Ramos (cell line): ENCODE data around the gene RASSF1.

Source experiments
- in situ Hi-C: fragments of 300-500 bp; cut with MboI; formaldehyde crosslinking; loops from one replicate; pipeline ENCODE4 v1.14.3; 2022; ENCODE audit warnings: low sequenced_read_pairs; ENCODE audit not compliant: unreplicated experiment

The RASSF1 gene

GRCh38 chr3:50345586-50346234 is 5.1 kb upstream of the RASSF1 start, which contains the start of gene ZMYND10:
TSS of gene ZMYND10 (minus strand) at chr3:50345732. CDS start at chr3:50345579, 153 bp downstream.
- in situ Hi-C loops, result no loop called here

DNA sequence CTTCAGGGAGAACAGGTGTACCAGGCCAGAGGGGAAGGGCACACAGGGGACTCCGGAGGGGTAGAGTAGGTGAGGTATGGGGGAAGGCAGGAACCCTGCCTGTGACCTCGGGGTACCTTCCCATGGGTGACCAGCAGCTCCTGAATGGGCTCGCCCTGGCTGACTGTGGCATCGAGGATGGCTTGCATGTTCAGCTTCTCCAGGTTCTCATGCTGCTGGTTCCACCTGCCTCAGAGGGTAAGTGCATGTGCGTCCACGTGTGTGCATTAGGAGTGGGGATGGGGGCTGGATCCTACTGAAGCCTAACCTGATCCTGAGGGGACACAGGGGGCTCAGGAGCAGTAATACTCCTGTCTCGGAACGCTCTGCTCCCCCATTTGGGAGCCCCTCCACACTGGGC is 4.4 kb upstream of the RASSF1 start:
- in situ Hi-C loops, result no loop called here

GRCh38 chr3:50342813-50343633 is 2.4 kb upstream of the RASSF1 start:
- in situ Hi-C loops, result no loop called here

DNA sequence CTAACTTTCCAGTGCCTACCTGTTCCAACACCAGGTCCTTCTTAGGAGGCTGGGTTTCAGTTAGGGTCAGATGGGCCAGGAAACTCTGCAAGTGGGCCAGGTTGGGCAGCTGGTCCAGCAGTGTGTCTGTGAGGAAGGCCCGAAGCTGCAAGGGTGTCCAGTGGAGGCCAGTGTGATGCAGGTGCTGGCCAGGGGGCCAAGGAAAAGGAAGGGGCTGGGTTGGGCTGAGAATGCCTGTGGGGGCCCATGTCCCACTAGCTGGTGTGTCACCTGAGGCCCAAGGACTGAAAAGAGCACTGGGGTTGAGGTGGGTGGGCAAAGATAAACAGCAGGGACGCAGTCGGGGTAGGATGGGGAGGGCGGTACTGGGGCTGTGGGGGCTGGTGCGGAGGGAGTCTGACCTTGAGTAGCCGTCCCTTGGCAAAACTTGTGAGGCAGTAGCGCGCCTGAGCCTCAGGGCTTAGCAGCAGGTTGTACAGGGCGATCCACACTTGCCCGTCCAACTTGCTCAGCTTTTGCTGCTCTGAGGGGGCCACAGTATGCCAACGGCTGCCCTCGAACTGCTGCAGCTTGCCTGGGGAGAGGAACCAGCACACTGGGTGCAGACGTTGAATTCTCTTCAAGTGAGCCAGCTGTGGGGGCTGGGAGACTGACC is 1.5 kb upstream of the RASSF1 start:
- in situ Hi-C loops, result no loop called here

DNA sequence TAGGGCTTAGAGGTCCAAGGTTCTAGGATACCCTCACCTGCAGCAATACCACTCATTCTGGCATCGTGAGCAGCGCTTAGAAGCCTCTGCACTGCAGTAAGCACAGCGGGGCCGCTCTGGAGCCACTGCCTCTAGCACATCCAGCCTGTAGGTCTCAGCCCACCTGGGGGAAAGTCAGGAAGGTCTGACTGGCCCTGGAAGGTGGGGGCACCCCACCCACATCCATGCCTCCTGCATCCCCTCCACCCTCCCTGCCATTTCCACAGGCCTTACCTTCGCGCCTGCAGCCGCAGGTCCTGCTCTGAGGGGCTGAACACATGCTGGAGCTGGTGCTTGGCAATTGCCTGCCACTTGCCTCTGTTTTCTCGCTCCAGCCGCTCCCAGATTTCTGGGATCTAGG is 901 bp upstream of the RASSF1 start:
- in situ Hi-C loops, result no loop called here

GRCh38 chr3:50340147-50340447 is 539 bp downstream of the RASSF1 start:
- in situ Hi-C loops, result no loop called here

GRCh38 chr3:50339485-50340146 is 1.0 kb downstream of the RASSF1 start:
- in situ Hi-C loops, result no loop called here

DNA sequence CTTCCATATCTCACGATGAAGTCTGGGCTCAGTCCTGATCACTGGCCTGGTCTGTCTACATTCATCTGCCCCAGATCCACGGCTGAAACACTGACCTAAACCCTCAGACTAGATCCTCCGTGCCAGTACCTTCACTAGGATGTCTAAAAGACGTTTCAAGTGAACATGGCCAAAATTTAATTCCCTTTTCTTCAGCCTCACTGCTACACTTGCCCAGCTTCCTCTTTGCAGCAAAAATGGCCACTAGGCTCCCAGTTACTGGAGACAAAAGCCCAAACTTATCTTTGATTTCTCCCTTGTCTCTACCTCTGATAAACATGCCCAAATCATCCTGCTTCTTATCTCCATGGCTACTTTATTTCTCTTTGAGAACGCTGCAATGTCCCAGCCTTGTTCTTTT is 1.7 kb downstream of the RASSF1 start:
- in situ Hi-C loops, result no loop called here

- in situ Hi-C loops, result no loop called here
Measured at GRCh38 chr3:50337175-50337861, 3.3 kb downstream of the RASSF1 start.

DNA sequence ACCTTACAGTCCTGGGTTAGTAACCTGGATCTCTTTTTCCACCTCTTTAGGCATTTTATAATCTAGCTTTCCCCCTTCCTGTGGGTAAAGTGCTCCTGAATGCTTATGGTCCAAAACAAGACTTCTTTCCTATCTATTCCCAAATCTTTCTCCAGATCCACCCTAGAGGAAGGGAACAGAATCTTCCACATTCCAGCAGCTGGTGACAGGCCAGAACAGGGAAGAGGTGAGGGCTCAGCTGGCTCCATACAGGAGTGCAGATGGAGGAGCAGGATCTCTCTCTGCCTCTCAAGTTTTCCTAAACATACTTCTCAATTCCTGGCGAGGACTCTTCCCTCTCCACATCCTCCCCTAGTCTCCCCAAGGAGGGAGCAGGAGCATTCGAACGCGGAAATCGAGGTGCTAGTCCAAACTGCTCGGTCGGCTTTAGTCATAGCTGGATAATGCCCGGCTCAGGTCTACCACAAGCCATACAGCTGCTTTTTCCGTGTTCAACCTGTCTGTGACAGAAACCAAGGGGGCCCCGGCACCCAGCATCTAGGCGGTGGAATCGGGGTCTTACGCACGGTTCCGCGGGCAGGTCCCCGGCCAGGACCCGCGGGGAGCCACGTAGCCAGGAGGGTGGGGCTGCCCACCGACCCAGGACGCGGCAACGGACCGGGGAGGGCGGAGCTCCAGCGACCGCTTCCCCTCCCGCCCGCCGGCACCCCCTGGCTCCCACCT is 4.0 kb downstream of the RASSF1 start:
- in situ Hi-C loops, result no loop called here

GRCh38 chr3:50334339-50335075 is 6.1 kb downstream of the RASSF1 start:
- in situ Hi-C loops, result no loop called here

GRCh38 chr3:50333744-50334328 is 6.8 kb downstream of the RASSF1 start:
- in situ Hi-C loops, result no loop called here

DNA sequence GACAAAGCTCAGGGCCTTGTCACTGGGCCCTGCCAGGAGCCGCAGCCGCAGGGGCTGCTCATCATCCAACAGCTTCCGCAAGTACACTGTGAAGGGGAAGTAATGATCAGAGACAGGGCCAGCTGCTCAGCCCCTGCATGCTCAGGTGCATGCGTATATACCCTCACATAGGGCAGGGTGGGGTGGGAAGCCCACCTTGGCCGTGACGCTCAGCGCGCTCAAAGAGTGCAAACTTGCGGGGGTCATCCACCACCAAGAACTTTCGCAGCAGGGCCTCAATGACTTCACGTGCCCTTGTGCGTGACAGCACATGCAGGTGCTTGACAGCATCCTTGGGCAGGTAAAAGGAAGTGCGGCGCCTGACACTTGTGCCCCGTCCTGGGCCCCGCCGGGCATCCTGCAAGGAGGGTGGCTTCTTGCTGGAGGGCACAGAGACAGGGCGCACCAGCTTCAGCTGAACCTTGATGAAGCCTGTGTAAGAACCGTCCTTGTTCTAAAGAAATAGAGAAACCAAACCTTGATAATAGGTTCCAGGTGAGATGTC is 9.2 kb downstream of the RASSF1 start:
- in situ Hi-C loops, result no loop called here

- in situ Hi-C loops, result no loop called here
Measured at GRCh38 chr3:50330330-50330729, 10.3 kb downstream of the RASSF1 start.

DNA sequence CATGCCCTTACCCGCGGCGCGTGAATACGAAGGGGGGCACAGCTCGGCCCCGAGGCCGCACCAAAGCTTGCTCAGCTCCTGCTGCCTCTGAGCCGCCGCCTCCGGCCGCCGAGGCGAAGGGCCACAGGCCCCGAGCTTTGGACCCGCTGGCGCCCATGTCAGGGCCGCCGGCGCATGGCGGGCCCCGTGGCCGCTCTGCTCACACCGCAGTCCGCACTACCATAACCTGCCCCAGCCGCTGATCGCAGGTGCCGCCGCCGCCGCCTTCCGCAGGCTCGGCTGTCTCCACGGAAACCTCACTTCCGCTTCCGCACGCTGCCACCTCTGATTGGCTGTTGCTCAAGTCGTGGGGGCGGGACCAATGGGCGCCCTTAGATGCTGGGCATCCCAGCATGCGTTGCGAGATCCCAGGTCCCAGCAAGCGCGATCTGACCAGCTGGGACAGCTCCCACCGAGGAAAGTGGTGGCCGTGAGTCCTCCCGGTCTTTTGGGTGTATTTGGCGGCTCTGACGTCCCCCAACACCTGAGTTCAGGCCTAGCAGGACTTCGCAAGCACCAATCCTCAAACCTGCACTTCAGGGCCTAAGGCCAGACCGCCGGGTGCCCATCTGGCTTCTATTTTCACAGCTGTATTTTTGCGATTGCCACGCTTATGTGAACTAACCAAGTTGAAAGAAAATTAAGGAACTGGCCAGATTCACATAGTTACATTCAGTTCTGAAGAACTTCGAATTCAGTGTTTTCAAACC is 12.5 kb downstream of the RASSF1 start, which contains the start of gene TUSC2:
Gene TUSC2, minus strand, starts transcription at position 281 of the 749 bp plus-strand sequence. Its CDS starts 124 bp downstream, at position 157.
- in situ Hi-C loops, result no loop called here

- in situ Hi-C loops, result no loop called here
Measured at GRCh38 chr3:50327129-50327528, 13.5 kb downstream of the RASSF1 start.

DNA sequence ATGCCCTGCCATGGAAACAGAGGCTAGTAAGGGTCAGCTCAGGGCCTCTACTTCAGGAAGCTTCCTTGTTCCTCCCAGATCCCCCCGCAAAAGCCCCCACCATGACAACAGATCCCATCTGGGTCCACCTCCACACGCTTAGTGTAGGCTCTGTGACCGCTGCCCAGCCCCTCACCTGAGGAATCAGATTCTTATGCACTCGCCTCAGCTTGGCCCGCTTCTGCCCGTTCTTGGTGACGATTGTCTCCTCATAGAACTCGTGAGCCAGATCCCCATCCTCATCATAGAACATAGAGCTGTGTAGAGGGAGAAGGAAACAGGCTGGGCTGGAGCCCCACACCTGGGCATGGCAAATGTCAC is 14.5 kb downstream of the RASSF1 start:
- in situ Hi-C loops, result no loop called here
